ENCODE results near the gene DHRSX. TPM values are rescaled to one million over a fixed set of nuclear protein-coding genes. Genes with fewer than 3 reads are reported as not detected.

The DHRSX gene
- total and polyA plus RNA-seq, 2 donors (not counting 3 experiments of a cell fraction or from before 2014, with no cell fraction given) = 27.1 to 37.7 TPM

DNA sequence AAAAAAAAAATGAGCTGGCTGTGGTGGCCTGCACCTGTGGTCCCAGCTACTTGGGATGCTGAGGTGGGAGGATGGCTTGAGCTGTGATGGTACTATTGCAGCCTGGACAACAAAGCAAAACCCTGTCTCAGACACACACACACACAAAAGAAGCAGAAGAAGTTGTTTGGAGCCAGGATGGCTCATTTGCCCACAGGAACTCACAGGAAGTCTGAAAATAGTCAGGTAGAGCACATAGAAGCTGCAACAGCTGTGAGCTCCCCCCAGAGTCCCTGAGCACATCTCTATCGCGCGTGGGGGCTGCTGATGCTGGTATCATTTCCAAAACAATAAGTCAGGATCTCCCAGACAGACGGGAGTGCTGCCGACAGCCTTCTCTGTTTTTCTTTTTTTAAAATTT, 13.4 kb upstream of the DHRSX start:
- FAIRE-seq (no peak), DNase-seq (ENCODE audit: low read depth, low spot score) (no peak)
- H3K9me1 ChIP-seq (replicated peaks; ENCODE audit: control insufficient read depth, extremely low read depth, insufficient read depth, low read length) = no peaks in the 10 kb centered on the region
- dilution Hi-C loops (cut with MboI; ENCODE audit: extremely low pct_ligation_motif_present, low sequenced_read_pairs) (no loop called here), intact Hi-C loops (cut with micrococcal nuclease) (no loop called here)
- no peak overlapping the region for H3K9ac ChIP-seq (replicated peaks; ENCODE audit: extremely low read depth, insufficient read depth, low read length)
- H3K27ac ChIP-seq (ENCODE audit: insufficient read depth, low read depth, low read length) = no peak overlapping the region
- H3K27me3 ChIP-seq (ENCODE audit: control insufficient read depth in 2 of 2, insufficient read depth in 2 of 2, low read length in 2 of 2) = no peaks in the 10 kb centered on the region
- no TSS peak for BruUV-seq (replicated peaks)
- no peak overlapping the region for H3K4me2 ChIP-seq (ENCODE audit: insufficient read depth, low read length)
- H3K9me3 ChIP-seq (replicated peaks; ENCODE audit: control insufficient read depth, insufficient read depth, low read length) = no peaks in the 10 kb centered on the region
- TF ChIP-seq JUN (IDR thresholded peaks at IDR 0.05; ENCODE audit: borderline replicate concordance, insufficient read depth, insufficient read length, low read depth) (no peak), FOS (IDR thresholded peaks at IDR 0.05; ENCODE audit: borderline replicate concordance, insufficient read depth, low read length) (no peak), EZH2 (IDR thresholded peaks at IDR 0.05; ENCODE audit: borderline replicate concordance, low read depth, low read length, severe bottlenecking) (no peak), MYC (IDR thresholded peaks at IDR 0.05; ENCODE audit: low read depth, low read length) (no peak), GATA2 (IDR thresholded peaks at IDR 0.05; ENCODE audit: insufficient read depth, insufficient read length, low read depth, low read length) (no peak), POLR2AphosphoS5 (IDR thresholded peaks at IDR 0.05; ENCODE audit: insufficient read depth, low read depth, low read length) (no peak), POLR2A (IDR thresholded peaks at IDR 0.05; ENCODE audit: low read depth, low read length) (no peak)
- TF ChIP-seq, protein P1, sequence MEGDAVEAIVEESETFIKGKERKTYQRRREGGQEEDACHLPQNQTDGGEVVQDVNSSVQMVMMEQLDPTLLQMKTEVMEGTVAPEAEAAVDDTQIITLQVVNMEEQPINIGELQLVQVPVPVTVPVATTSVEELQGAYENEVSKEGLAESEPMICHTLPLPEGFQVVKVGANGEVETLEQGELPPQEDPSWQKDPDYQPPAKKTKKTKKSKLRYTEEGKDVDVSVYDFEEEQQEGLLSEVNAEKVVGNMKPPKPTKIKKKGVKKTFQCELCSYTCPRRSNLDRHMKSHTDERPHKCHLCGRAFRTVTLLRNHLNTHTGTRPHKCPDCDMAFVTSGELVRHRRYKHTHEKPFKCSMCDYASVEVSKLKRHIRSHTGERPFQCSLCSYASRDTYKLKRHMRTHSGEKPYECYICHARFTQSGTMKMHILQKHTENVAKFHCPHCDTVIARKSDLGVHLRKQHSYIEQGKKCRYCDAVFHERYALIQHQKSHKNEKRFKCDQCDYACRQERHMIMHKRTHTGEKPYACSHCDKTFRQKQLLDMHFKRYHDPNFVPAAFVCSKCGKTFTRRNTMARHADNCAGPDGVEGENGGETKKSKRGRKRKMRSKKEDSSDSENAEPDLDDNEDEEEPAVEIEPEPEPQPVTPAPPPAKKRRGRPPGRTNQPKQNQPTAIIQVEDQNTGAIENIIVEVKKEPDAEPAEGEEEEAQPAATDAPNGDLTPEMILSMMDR (IDR thresholded peaks at IDR 0.05; ENCODE audit: extremely low read depth in 1 of 2, insufficient read depth in 1 of 2, low read depth in 1 of 2, low read length in 2 of 2) = no peak
- TF ChIP-seq, protein P2, sequence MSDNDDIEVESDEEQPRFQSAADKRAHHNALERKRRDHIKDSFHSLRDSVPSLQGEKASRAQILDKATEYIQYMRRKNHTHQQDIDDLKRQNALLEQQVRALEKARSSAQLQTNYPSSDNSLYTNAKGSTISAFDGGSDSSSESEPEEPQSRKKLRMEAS (IDR thresholded peaks at IDR 0.05; ENCODE audit: insufficient read depth, insufficient read length) = no peak
- no peaks in the 10 kb centered on the region for H4K20me1 ChIP-seq (replicated peaks; ENCODE audit: control insufficient read depth, extremely low read depth, insufficient read depth, low read length)
- ChIA-PET CTCF (no interaction called here), POLR2A (no interaction called here)
- H3K4me1 ChIP-seq (ENCODE audit: control insufficient read depth, extremely low read depth, insufficient read depth, low read length) = no peaks in the 10 kb centered on the region
- no peak overlapping the region for H2AFZ ChIP-seq (ENCODE audit: low read depth, low read length)
- H3K4me3 ChIP-seq (replicated peaks in 1 of 3; ENCODE audit: insufficient read depth in 1 of 3, low read depth in 1 of 3, low read length in 3 of 3) = no peak overlapping the region
- no peaks in the 10 kb centered on the region for H3K79me2 ChIP-seq (ENCODE audit: control insufficient read depth, insufficient read depth, low read length)
- no peaks in the 10 kb centered on the region for H3K36me3 ChIP-seq (ENCODE audit: control insufficient read depth in 2 of 2, extremely low read depth in 1 of 2, insufficient read depth in 2 of 2, low read length in 2 of 2)

Measured in endothelial cell of umbilical vein (primary cell).